Measurements from ENCODE around the gene ZNRF3. TPM values are rescaled to one million over a fixed set of nuclear protein-coding genes. Genes with fewer than 3 reads are reported as not detected.

The ZNRF3 gene
- total and polyA plus RNA-seq, 12 donors, result 1.8 to 7.7 (median 6.2) TPM

DNA sequence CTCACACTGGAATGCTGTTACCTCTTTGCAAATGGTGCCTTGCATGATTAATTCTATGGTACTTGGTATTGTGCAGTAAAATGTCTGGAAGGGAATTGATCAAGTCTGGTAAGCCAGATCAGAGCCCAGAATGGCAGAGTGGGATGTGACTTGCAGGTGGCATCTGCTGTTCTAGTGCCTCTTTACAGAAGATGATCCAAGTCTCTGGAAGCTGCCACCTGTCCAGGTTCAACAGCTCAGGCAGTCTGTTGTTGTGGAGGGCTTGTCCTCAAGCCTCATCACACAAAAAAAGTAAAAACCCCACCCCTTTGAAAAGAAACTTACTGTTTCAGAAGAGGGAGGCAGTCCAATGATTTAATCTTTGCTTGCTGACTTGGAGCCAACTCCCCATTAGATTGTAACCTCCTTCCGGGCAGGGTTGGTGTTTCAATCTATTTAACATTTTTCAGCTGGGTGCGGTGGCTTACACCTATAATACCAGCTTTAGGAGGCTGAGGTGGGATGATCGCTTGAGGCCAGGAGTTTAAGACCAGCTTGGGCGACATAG lies 17.1 kb downstream of the ZNRF3 start:
- WGBS, 2 donors, result 86 to 88% methylated on average over 4 of the region's 4 CpGs
- Histone ChIP-seq H3K4me3 (no peak overlapping the region), H3K9me3 (no peaks in the 10 kb centered on the region), H3K27me3 (no peaks in the 10 kb centered on the region), H3K27ac (no peak overlapping the region), H3K36me3 (no peaks in the 10 kb centered on the region), H3K4me1 (peaks cover 3 to 38% (median 21%) of the 10 kb centered on the region in 9 donors)
- intact Hi-C loops (cut with DNase I), result no loop called here
- ATAC-seq, result no peak
- TF ChIP-seq, protein P1, sequence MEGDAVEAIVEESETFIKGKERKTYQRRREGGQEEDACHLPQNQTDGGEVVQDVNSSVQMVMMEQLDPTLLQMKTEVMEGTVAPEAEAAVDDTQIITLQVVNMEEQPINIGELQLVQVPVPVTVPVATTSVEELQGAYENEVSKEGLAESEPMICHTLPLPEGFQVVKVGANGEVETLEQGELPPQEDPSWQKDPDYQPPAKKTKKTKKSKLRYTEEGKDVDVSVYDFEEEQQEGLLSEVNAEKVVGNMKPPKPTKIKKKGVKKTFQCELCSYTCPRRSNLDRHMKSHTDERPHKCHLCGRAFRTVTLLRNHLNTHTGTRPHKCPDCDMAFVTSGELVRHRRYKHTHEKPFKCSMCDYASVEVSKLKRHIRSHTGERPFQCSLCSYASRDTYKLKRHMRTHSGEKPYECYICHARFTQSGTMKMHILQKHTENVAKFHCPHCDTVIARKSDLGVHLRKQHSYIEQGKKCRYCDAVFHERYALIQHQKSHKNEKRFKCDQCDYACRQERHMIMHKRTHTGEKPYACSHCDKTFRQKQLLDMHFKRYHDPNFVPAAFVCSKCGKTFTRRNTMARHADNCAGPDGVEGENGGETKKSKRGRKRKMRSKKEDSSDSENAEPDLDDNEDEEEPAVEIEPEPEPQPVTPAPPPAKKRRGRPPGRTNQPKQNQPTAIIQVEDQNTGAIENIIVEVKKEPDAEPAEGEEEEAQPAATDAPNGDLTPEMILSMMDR (IDR thresholded peaks at IDR 0.05), result no peak
- no peak for DNase-seq

DNA sequence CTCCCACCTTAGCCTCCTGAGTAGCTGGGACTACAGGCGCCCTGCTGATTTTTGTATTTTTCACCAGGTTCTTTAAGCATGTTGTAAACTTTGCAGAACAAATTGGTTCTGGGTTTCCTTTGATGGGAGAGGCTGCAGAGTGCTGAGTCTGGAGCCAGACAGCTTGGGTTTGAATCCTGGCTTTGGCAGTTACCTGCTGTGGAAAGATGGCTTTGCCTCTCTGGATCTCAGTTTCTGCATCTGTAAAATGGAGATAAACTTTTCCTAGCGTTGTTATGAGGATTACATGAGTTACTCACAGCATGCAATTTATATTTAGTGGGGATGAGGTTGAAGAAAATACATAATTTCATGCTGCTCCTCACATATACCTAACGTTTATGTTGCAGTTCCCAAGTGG lies 19.1 kb downstream of the ZNRF3 start:
- 89 to 91% methylated on average over 3 of the region's 3 CpGs for WGBS, 2 donors
- no peak for ATAC-seq
- Histone ChIP-seq H3K36me3 (no peaks in the 10 kb centered on the region), H3K9me3 (no peaks in the 10 kb centered on the region), H3K4me3 (no peak overlapping the region), H3K27ac (no peak overlapping the region), H3K27me3 (no peaks in the 10 kb centered on the region), H3K4me1 (peaks cover 3 to 43% (median 29%) of the 10 kb centered on the region in 9 donors)
- DNase-seq, result no peak
- intact Hi-C loops (cut with DNase I), result no loop called here
- TF ChIP-seq, protein P1 (IDR thresholded peaks at IDR 0.05), result no peak

DNA sequence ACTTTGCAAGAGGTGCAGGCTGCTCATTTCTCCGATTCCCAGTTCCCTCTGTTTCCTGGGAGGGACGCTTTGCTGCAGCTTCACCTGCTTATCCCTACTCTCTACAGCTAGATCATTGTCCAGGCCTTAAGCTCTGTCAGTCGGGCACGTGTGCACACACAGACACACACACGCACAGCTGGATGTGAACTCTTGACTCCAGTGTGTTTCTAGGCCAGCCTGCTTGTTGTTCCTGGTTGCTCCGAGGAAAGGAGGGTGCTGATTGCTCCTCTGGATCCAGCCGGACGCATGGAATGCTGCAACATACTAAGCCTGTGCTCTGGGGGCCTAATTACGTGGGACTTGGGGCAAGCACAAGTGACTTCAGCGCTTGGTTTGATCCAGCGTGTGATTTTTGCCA lies 19.7 kb downstream of the ZNRF3 start:
- peak in 7 of 8 donors; percentile 45 to 82 (median 67) for ATAC-seq
- no peaks in the 10 kb centered on the region for H3K27me3 ChIP-seq
- TF ChIP-seq, protein P1 (IDR thresholded peaks at IDR 0.05), result no peak

DNA sequence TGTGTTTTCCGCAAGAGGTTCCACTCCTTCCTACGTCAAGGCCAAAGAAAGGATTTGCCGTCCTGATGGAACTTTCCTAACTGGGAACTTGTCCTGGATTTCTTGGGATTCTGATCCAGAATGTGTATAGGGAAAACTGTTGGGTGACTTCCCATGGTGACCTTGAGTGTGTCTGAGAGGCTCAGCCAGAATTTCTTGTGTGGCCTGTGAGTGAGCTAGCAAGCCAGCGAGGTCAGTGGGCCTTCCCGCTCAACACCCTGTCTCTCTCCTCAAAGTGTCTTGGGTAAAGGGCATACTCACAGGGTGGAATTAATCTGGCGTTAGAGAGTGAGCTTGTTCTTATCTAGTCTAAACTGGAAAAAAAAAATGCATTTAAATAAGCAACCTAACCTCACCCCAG lies 20.4 kb downstream of the ZNRF3 start:
- peaks cover 3 to 49% (median 32%) of the 10 kb centered on the region in 9 donors for H3K4me1 ChIP-seq
- TF ChIP-seq, protein P1 (IDR thresholded peaks at IDR 0.05), result no peak
- H3K4me3 ChIP-seq, result no peak overlapping the region
- no peaks in the 10 kb centered on the region for H3K36me3 ChIP-seq
- WGBS, 2 donors, result 51 to 54% methylated on average over 6 of the region's 6 CpGs
- intact Hi-C loops (cut with DNase I), result no loop called here
- H3K9me3 ChIP-seq, result no peaks in the 10 kb centered on the region
- H3K27me3 ChIP-seq, result no peaks in the 10 kb centered on the region
- DNase-seq (peak; percentile 17 to 33), ATAC-seq (peak; percentile 59 to 74 (median 68))
- H3K27ac ChIP-seq, result peak overlapping the region; percentile 15 to 75 (median 47)

More for the DNA sequence above, 19.7 kb downstream of the ZNRF3 start:
- peak; percentile 20 to 30 for DNase-seq
- Histone ChIP-seq H3K27ac (peak overlapping the region in 5 of 10 donors; percentile 33 to 75 (median 63)), H3K4me3 (no peak overlapping the region), H3K4me1 (peaks cover 3 to 48% (median 32%) of the 10 kb centered on the region in 9 donors), H3K9me3 (no peaks in the 10 kb centered on the region), H3K36me3 (no peaks in the 10 kb centered on the region)
- intact Hi-C loops (cut with DNase I), result no loop called here
- 57 to 64% methylated on average over 11 of the region's 11 CpGs for WGBS, 2 donors
